Mucosa of stomach (tissue), 1 donor: ENCODE measurements around the gene CDCA5.

Experiments used
- H3K27me3 ChIP-seq: one replicate; pipeline ENCODE4 v1.7.0; 2013; ENCODE audit warnings: mild to moderate bottlenecking, low read length; ENCODE audit not compliant: control insufficient read depth, insufficient read depth
- H3K36me3 ChIP-seq: one replicate; pipeline ENCODE4 v1.7.0; 2013; ENCODE audit warnings: low read length; ENCODE audit not compliant: control insufficient read depth, insufficient read depth
- H3K4me1 ChIP-seq: one replicate; pipeline ENCODE4 v1.7.0; 2013; ENCODE audit warnings: mild to moderate bottlenecking, low read length; ENCODE audit not compliant: control insufficient read depth, insufficient read depth
- H3K4me3 ChIP-seq: one replicate; pipeline ENCODE4 v1.7.0; 2013; ENCODE audit warnings: low read length
- H3K9ac ChIP-seq: one replicate; pipeline ENCODE4 v1.7.0; 2013; ENCODE audit warnings: mild to moderate bottlenecking, low read length, moderate library complexity
- H3K9me3 ChIP-seq: one replicate; pipeline ENCODE4 v1.7.0; 2013; ENCODE audit warnings: mild to moderate bottlenecking, low read length, moderate library complexity; ENCODE audit not compliant: control insufficient read depth
- donor health status: Pancreatic carcinoma.

CDCA5 gene

DNA sequence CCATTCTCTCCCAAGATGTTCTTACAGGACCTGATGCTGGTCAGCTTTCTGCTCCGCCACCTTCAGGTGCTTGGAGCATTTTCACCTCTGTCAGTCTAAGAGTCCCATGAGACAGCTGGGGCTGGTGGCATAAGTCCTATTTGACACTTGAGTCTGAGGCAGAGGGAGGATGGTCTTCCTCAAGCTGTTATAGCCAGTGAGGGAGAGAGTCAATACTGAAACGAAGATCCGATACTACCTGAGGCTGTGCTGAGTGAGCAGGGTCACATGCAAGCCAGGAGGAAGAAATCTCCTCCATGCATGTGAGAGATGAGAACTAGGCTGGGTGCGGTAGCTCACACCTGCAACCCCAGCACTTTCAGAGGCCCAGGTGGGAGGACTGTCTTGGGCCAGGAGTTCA lies 5.8 kb upstream of the CDCA5 start:
- no peak overlapping the region for H3K4me3 ChIP-seq
- no peak overlapping the region for H3K9ac ChIP-seq
- H3K4me1 ChIP-seq, result peaks cover 8% of the 10 kb centered on the region
- H3K27me3 ChIP-seq, result no peaks in the 10 kb centered on the region
- no peaks in the 10 kb centered on the region for H3K9me3 ChIP-seq
- H3K36me3 ChIP-seq, result no peaks in the 10 kb centered on the region

DNA sequence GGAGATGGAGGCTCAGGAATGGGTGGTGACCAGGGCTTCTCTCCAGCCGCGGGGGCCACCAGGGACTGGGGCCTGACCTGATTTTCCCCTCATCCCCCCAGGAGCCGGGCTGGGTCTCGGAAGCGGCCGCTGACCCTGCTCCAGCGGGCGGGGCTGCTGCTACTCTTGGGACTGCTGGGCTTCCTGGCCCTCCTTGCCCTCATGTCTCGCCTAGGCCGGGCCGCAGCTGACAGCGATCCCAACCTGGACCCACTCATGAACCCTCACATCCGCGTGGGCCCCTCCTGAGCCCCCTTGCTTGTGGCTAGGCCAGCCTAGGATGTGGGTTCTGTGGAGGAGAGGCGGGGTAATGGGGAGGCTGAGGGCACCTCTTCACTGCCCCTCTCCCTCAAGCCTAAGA lies 4.0 kb upstream of the CDCA5 start:
- H3K4me3 ChIP-seq, result no peak overlapping the region
- no peaks in the 10 kb centered on the region for H3K36me3 ChIP-seq
- H3K9me3 ChIP-seq, result no peaks in the 10 kb centered on the region

DNA sequence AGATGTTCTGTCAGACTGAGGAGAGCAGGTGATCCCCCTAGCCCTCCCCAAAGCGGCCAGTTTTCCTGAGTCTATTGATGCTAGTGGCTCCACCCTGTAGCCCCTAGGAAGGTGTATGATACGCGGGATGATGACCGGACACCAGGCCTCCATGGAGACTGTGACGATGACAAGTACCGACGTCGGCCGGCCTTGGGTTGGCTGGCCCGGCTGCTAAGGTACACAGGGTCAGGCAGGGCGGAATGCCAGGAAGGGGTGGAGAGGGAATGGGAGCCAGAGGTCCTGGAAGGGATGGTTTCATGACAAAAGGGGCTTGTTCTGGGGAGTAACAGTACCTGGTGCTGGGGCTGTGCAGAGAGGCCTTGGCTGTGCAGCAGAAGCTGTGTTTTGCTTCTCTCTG lies 3.4 kb upstream of the CDCA5 start:
- Histone ChIP-seq H3K36me3 (no peaks in the 10 kb centered on the region), H3K9me3 (no peaks in the 10 kb centered on the region), H3K4me3 (no peak overlapping the region), H3K4me1 (peaks cover 18% of the 10 kb centered on the region), H3K9ac (no peak overlapping the region), H3K27me3 (no peaks in the 10 kb centered on the region)

More for the DNA sequence above, 4.0 kb upstream of the CDCA5 start:
- Histone ChIP-seq H3K4me1 (peaks cover 18% of the 10 kb centered on the region), H3K9ac (no peak overlapping the region), H3K27me3 (no peaks in the 10 kb centered on the region)

DNA sequence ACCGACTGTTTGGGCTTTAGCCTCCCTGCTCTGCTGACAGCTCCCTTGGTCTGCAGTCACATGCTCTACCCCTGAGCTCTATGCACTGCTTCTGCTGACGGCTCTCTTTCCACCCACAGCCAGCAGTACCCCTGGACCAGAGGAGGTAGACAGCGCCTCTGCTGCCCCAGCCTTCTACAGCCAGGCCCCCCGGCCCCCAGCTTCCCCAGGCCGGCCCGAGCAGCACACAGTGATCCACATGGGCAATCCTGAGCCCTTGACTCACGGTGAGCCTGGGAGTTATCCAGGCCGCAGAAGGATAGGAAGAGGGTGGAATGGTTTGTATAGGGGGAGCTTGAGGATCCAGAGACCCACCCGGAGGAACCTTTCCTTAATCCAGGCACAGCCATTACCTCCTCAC lies 3.0 kb upstream of the CDCA5 start:
- Histone ChIP-seq H3K27me3 (no peaks in the 10 kb centered on the region), H3K36me3 (no peaks in the 10 kb centered on the region)

DNA sequence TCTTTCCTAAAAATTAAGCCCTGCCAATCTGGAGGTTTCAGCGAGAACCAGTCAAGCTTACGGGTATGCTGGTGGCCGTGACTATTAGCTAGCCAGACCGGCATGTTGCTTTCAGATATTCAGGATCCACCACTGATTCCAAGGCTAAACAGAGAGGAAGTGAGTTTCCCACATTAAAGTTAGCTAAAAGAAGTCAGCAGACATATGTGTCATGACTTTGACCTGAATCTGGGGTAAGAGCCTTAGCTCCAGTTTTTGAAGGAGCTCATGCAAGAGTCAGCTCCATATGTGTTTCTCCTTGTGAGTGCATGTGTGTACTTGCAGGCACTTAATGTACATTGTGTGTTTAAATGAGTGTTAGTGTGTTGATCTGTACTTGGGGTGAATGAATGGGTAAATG lies 1.6 kb upstream of the CDCA5 start:
- no peaks in the 10 kb centered on the region for H3K36me3 ChIP-seq
- H3K4me3 ChIP-seq, result no peak overlapping the region
- no peaks in the 10 kb centered on the region for H3K9me3 ChIP-seq
- H3K4me1 ChIP-seq, result peaks cover 18% of the 10 kb centered on the region
- H3K9ac ChIP-seq, result no peak overlapping the region
- no peaks in the 10 kb centered on the region for H3K27me3 ChIP-seq

More for the DNA sequence above, 3.0 kb upstream of the CDCA5 start:
- Histone ChIP-seq H3K9me3 (no peaks in the 10 kb centered on the region), H3K4me1 (peaks cover 18% of the 10 kb centered on the region), H3K9ac (no peak overlapping the region), H3K4me3 (no peak overlapping the region)

DNA sequence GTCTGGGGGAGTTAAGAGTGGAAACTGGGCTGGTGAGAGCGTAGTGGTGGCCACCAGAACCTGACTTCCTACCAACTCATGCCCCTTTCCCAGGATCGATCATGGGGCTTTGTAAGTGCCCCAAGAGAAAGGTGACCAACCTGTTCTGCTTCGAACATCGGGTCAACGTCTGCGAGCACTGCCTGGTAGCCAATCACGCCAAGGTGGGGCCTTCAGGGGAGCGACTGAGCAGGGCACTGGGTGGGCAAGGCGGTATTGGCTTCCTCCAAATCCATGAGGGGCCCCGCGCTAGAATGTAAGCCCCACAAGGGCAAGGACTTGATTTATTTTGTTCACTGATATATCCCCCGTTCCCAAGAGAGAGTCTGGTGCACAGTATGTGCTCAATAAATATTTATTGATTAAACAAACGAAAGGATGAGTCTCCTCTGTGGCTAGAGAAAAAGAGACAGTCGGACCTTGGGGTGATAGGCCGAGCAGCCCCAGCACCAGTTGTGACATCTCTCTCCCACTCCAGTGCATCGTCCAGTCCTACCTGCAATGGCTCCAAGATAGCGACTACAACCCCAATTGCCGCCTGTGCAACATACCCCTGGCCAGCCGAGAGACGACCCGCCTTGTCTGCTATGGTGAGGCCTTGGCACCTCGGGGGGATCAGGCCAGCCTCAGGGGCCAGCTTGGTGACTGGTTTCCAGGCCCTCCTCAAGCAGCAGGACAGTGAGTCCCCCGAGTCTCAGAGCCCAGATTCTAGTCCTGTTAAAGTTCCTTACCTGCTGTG lies 947 bp upstream of the CDCA5 start:
- H3K9me3 ChIP-seq, result no peaks in the 10 kb centered on the region
- peaks cover 18% of the 10 kb centered on the region for H3K4me1 ChIP-seq
- peak overlapping the region; percentile 85 for H3K4me3 ChIP-seq
- peak overlapping the region; percentile 88 for H3K9ac ChIP-seq
- no peaks in the 10 kb centered on the region for H3K36me3 ChIP-seq
- H3K27me3 ChIP-seq, result no peaks in the 10 kb centered on the region

DNA sequence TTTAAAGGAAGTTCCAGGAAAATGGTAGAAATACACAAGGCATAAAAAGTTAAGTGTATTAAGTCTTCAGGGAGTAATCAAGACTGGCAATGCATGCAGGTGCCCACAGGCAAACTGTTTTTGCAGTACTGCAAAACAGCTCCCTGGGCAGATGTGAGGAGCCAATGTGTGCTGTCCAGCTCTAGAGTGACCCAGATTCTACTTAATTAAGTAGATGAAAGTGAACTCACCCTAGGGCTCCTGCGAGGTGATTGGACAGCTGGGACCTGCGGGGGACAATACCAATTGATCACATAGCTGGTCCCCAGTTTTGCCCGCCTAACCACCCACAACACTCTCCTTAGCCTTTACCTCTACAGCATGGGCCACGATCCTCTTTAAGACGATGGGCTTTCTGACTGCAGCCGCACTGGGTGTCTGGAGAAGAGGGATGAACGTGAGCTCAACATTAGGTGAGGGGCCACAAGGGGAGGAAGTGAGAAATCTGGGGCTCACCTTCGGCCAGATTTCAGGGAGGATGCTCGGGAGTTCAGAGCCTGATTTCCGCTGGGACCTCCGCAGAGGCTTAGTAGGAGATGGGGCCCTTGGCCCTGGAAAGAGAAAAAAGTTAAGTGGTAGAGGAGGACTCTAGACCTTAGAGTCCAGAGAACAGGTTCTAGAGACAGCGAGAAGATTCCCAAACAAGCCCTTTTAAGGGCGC lies 556 bp downstream of the CDCA5 start:
- Histone ChIP-seq H3K36me3 (no peaks in the 10 kb centered on the region), H3K9ac (peak overlapping the region; percentile 88), H3K9me3 (no peaks in the 10 kb centered on the region), H3K27me3 (no peaks in the 10 kb centered on the region), H3K4me1 (peaks cover 25% of the 10 kb centered on the region), H3K4me3 (peak overlapping the region; percentile 49)

DNA sequence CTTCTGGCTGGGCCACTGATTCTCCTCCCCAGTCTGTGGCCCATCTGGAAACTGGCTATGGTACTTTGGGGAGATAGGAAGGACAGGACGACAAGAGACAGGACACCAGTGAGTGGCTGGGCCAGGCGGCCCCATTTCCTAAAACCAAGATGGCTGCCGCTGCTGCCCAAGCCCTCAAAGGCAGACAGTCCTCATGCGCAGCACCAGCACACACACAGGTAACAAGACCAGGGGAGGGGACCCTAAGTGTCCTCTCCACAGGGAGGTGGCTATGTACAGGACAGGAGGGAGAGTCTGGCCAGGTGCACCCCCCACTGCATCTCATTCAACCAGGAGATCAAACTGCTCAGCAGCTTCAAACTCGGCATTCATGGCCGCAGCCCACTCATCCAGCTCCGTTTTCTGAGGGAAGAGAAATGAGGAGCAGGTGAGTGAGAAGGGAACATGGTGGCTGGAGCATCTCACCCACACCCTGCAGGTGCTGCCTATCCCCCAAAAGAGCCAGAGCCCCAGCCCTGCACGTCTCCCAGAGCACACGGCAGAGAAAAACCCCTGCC lies 5.0 kb downstream of the CDCA5 start:
- H3K27me3 ChIP-seq, result no peaks in the 10 kb centered on the region
- no peak overlapping the region for H3K4me3 ChIP-seq
- no peaks in the 10 kb centered on the region for H3K9me3 ChIP-seq
- peaks cover 15% of the 10 kb centered on the region for H3K4me1 ChIP-seq
- no peaks in the 10 kb centered on the region for H3K36me3 ChIP-seq
- peak overlapping the region; percentile 48 for H3K9ac ChIP-seq

DNA sequence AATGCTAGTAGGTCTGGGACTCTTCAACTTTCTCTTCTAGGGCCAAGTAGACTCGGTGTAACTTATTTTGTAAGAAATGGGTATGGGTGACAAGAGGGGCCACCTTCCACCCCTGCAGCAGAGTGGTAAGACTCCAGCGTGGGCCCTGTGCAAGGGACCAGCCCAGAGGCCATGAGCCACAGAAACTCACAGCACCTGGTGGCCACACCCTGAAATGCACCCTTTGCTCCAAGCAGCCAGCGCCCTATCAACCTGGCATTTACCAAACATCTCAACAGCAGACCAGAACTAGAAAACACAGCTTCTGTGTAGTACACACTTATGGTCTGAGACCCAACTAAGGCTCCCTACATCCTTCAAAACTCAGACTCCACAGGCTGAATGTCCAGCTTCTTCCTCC lies 5.7 kb downstream of the CDCA5 start:
- Histone ChIP-seq H3K27me3 (no peaks in the 10 kb centered on the region), H3K36me3 (no peaks in the 10 kb centered on the region), H3K4me3 (no peak overlapping the region), H3K4me1 (peaks cover 8% of the 10 kb centered on the region), H3K9ac (peak overlapping the region; percentile 48), H3K9me3 (no peaks in the 10 kb centered on the region)

DNA sequence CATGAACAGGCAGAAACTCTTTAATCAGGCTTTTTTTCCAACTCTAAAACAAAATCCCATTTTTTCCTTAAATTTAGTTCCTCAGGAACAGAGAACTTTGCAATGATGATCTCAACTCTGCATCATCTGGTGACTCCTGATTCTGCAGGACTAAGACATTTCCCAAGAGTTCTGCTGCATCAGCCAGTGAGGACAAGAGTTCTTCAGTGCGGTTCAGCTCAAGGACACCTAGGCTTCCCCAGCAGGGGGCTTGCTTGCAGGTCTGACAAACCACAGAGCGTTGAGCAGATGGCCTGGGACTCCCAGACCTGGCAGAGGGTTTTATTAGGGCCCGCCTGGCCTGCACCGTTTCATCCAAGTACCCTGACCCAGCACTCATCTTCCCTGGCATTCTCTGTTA lies 6.4 kb downstream of the CDCA5 start:
- H3K9ac ChIP-seq, result no peak overlapping the region
- H3K27me3 ChIP-seq, result no peaks in the 10 kb centered on the region
- H3K4me1 ChIP-seq, result peaks cover 7% of the 10 kb centered on the region
- H3K4me3 ChIP-seq, result no peak overlapping the region
- no peaks in the 10 kb centered on the region for H3K9me3 ChIP-seq
- no peaks in the 10 kb centered on the region for H3K36me3 ChIP-seq

DNA sequence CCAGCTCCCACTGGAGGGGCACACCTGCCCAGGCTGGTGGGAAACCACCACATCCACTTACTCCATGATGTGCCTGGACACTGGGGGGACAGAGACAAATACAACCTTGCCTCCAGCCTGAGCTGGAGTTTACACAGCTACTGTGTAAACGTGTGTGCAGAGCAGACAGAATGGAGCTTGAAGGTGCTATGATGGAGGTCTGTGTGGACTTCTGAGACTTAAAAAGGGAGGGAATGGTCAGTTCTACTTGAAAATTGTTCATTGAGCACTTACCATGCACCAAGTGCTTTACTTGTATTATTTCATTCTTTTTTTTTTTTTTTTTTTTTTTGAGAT lies 11.2 kb downstream of the CDCA5 start:
- Histone ChIP-seq H3K9me3 (no peaks in the 10 kb centered on the region), H3K36me3 (no peaks in the 10 kb centered on the region), H3K9ac (no peak overlapping the region), H3K27me3 (no peaks in the 10 kb centered on the region), H3K4me1 (no peaks in the 10 kb centered on the region), H3K4me3 (no peak overlapping the region)

DNA sequence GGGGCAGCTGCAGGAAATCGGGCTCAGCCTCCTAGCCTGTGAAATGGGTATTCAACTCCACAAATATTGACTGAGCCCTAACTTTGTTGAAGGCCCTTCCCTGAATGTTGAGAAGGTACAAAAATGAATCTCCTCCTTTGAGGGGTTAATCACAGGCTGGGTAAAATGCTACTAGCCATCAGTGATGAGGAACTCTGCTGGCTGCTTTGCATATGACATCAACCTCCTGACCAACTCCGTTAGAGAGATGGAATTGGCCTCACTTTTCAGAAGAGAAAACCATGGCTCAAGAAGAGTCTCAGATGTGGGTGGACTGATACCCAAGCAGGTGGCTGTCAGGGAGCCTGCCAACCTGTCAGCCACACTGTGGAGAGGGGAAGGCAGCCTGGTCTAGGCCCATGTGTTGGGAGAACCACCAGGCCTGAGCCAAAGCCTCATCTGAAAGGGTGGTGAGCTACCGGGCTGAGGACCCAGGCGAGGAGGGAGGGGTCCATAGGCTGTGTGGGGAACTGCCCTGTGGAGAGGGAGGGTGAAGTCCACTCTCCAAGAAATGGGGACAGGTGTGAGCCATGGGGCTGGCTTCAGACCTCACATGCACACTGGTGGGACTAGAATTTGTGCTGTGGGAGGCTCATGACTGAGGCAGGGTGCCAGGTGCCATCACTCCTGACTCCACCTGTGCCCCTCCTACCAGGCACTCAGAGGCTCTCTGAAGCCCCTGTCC lies 11.8 kb downstream of the CDCA5 start:
- Histone ChIP-seq H3K4me1 (no peaks in the 10 kb centered on the region), H3K27me3 (no peaks in the 10 kb centered on the region), H3K9ac (no peak overlapping the region), H3K4me3 (no peak overlapping the region), H3K36me3 (no peaks in the 10 kb centered on the region), H3K9me3 (no peaks in the 10 kb centered on the region)
